ENCODE results near the gene AKAP9.
"Not testable (repeated sequence)": the region's sequence is repeated elsewhere in the genome, so short reads cannot be mapped to it uniquely, and the experiment has no call there.

Gene AKAP9

GRCh38 chr7:91949221-91950009, 8.8 kb downstream of the AKAP9 start:
- H3K27me3 ChIP-seq (ENCODE audit: insufficient read depth, poor library complexity, severe bottlenecking): no peaks in the 10 kb centered on the region
- no peak for DNase-seq (ENCODE audit: low read depth in 1 of 2, low spot score in 1 of 2)
- no peak overlapping the region for H3K4me3 ChIP-seq (replicated peaks; ENCODE audit: insufficient read depth, low read length)
- no peak overlapping the region for H3K27ac ChIP-seq (replicated peaks)
- no peak for TF ChIP-seq SPI1 (IDR thresholded peaks at IDR 0.05; ENCODE audit: borderline replicate concordance, low read depth)
- TF ChIP-seq CTCF (IDR thresholded peaks at IDR 0.05; ENCODE audit: insufficient read depth, low read length): no peak
- TF ChIP-seq REST (IDR thresholded peaks at IDR 0.05; ENCODE audit: insufficient replicate concordance, low read depth): no peak
- TF ChIP-seq GABPA (IDR thresholded peaks at IDR 0.05; ENCODE audit: low read depth): no peak
- TF ChIP-seq POLR2AphosphoS5 (IDR thresholded peaks at IDR 0.05; ENCODE audit: low read depth): no peak

DNA sequence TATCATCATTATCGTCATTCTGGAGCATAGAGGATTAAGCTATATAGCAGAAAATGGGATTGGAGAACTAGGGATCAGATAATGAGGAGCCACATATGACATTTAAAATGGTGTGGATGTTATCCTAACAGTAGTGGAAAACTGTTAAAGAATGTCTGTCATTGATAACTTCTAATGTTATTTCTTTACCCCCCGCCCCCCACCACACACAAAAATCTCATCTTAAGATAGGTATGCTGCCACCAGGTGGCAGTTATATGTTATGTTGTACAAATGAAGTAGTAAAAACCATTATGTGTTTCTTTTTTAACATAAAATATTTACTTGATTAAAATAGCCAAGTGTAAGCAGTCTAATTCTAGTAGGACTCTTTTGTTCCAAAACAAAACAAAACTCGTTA, 13.0 kb downstream of the AKAP9 start:
- no peak overlapping the region for H3K27ac ChIP-seq (replicated peaks)
- DNase-seq (ENCODE audit: low read depth in 1 of 2, low spot score in 1 of 2): no peak
- TF ChIP-seq REST (IDR thresholded peaks at IDR 0.05; ENCODE audit: insufficient replicate concordance, low read depth) (no peak), GABPA (IDR thresholded peaks at IDR 0.05; ENCODE audit: low read depth) (no peak), POLR2AphosphoS5 (IDR thresholded peaks at IDR 0.05; ENCODE audit: low read depth) (no peak), CTCF (IDR thresholded peaks at IDR 0.05; ENCODE audit: insufficient read depth, low read length) (no peak), SPI1 (IDR thresholded peaks at IDR 0.05; ENCODE audit: borderline replicate concordance, low read depth) (no peak)
- H3K27me3 ChIP-seq (ENCODE audit: insufficient read depth, poor library complexity, severe bottlenecking): no peaks in the 10 kb centered on the region
- no peak overlapping the region for H3K4me3 ChIP-seq (replicated peaks; ENCODE audit: insufficient read depth, low read length)

DNA sequence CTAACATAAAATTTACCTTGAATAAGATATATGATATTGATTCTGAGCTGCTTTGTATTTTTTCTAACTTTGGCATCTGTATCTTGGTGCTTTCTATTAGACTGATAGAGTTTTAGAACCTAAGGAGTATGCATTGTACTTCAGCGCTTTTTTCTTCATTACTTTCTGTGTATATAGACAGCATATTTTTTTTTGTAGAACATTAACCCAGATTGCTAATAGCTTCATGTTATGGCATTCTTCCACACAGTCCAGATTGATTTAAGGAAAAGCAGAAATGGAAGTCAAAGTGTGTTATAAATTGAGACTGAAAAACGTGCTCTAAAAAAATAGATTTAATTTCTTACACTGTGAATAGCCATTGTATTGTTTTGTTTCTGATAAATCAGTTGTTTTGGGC, 15.8 kb downstream of the AKAP9 start:
- H3K27me3 ChIP-seq (ENCODE audit: insufficient read depth, poor library complexity, severe bottlenecking); H3K4me3 ChIP-seq (replicated peaks; ENCODE audit: insufficient read depth, low read length): not testable (repeated sequence)

DNA sequence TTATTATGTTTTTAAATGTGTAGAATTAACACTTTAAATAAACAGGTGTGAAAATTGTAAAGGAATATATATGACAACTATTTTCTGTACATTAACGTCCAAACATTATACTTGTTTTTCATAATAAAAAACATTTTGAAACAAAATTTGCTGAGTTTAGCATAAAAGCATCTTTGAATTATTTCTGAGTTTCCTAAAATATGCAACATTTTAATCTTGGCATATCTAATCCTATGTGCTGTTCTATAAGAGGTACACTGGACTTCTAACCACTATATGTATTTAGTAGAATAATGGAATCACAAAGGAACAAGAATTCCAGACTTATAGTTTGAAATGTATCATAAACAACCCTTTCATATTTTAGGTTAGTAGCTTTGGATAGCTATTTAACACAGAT, 16.6 kb downstream of the AKAP9 start:
- Histone ChIP-seq H3K27me3 (ENCODE audit: insufficient read depth, poor library complexity, severe bottlenecking) (no peaks in the 10 kb centered on the region), H3K27ac (replicated peaks) (no peak overlapping the region), H3K4me3 (replicated peaks; ENCODE audit: insufficient read depth, low read length) (no peak overlapping the region)
- DNase-seq (ENCODE audit: low read depth in 1 of 2, low spot score in 1 of 2): no peak
- no peak for TF ChIP-seq GABPA (IDR thresholded peaks at IDR 0.05; ENCODE audit: low read depth)

More for the DNA sequence above, 15.8 kb downstream of the AKAP9 start:
- not testable (repeated sequence) for H3K27ac ChIP-seq (replicated peaks); DNase-seq (ENCODE audit: low read depth in 1 of 2, low spot score in 1 of 2)

DNA sequence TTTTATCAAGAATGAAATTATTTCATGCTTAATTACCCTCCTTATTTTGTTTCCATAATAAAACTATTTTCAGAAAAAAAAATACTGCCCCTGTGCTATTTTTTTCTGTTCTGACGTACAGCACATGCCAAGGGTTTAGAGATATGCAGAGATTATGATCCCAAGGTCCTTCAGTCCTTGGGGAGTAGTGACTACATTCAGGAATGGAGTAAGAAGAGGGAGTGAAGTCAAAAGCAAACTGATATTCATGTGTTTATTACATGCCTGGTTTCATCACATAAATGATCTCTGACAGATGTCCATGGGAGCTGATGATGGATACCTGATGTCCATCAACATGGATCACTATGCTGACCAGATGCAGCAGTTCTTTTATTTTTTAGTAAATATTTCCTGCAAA, 17.2 kb downstream of the AKAP9 start:
- Histone ChIP-seq H3K27ac (replicated peaks) (no peak overlapping the region), H3K4me3 (replicated peaks; ENCODE audit: insufficient read depth, low read length) (no peak overlapping the region), H3K27me3 (ENCODE audit: insufficient read depth, poor library complexity, severe bottlenecking) (no peaks in the 10 kb centered on the region)
- no peak for DNase-seq (ENCODE audit: low read depth in 1 of 2, low spot score in 1 of 2)
- TF ChIP-seq CTCF (IDR thresholded peaks at IDR 0.05; ENCODE audit: insufficient read depth, low read length) (no peak), POLR2AphosphoS5 (IDR thresholded peaks at IDR 0.05; ENCODE audit: low read depth) (no peak), REST (IDR thresholded peaks at IDR 0.05; ENCODE audit: insufficient replicate concordance, low read depth) (no peak), GABPA (IDR thresholded peaks at IDR 0.05; ENCODE audit: low read depth) (no peak), SPI1 (IDR thresholded peaks at IDR 0.05; ENCODE audit: borderline replicate concordance, low read depth) (no peak)

Measured in HL-60 (cell line).